Ovary (tissue), 9 donors: ENCODE results near the gene SYT17. TPM values are rescaled to one million over a fixed set of nuclear protein-coding genes. Genes with fewer than 3 reads are reported as not detected.

Experiments
- DNase-seq, 5 donors: peaks; one replicate each; pipeline ENCODE4 v3.0.0-alpha.2; 2019 to 2020
- H3K27ac ChIP-seq, 2 donors: fragments of 200-600 bp; one replicate each; pipeline versions ENCODE4 v1.5.1 to v1.8.0; 2019 to 2022
- H3K27me3 ChIP-seq: fragments of 200-600 bp; one replicate; pipeline ENCODE4 v1.8.0; 2022
- H3K36me3 ChIP-seq: fragments of 200-600 bp; sonication (generic); one replicate; pipeline ENCODE4 v1.5.1; 2019
- H3K4me1 ChIP-seq: one replicate; pipeline ENCODE4 v1.8.1; 2013; ENCODE audit warnings: mild to moderate bottlenecking, moderate library complexity; ENCODE audit not compliant: insufficient read depth
- H3K4me3 ChIP-seq: fragments of 200-600 bp; sonication (generic); one replicate; pipeline ENCODE4 v1.5.1; 2017
- H3K9me3 ChIP-seq, 2 donors: fragments of 200-600 bp in 1 of 2; sonication (generic) in 1 of 2; one replicate each; pipeline versions ENCODE4 v1.5.1 to v1.8.1; 2013 to 2019; ENCODE audit warnings: mild to moderate bottlenecking in 1 of 2, moderate library complexity in 1 of 2
- CTCF ChIP-seq, 3 donors: fragments of 450-650 bp in 2 of 3; fragments of 200-600 bp in 1 of 3; IDR thresholded peaks; one replicate each; pipeline versions ENCODE4 v1.5.1 to v1.8.0; 2016 to 2022; ENCODE audit warnings: antibody characterized with exemption in 3 of 3, mild to moderate bottlenecking in 1 of 3
- EP300 ChIP-seq: sonication (generic); formaldehyde crosslinking; IDR thresholded peaks from one replicate; pipeline ENCODE4 v1.6.1; 2017; ENCODE audit warnings: antibody characterized with exemption
- POLR2A ChIP-seq: fragments of 450-650 bp; IDR thresholded peaks from one replicate; pipeline ENCODE4 v1.6.1; 2017; ENCODE audit warnings: antibody characterized with exemption, mild to moderate bottlenecking, moderate library complexity
- WGBS, 3 donors: extraction: QIAGEN DNeasy Blood & Tissue Kit in 1 of 3; methylation state at CpG; one replicate each; pipeline versions ENCODE4 v1.1.5 to v1.1.7; 2013 to 2017; 5-methylcytosine and 5-hydroxymethylcytosine counted together
- intact Hi-C, 4 donors: fragments of 100-400 bp; cut with DNase I; formaldehyde crosslinking; loops; one replicate each; pipeline versions ENCODE4 v1.11.0 to v1.15.1; 2022 to 2023
- polyA plus RNA-seq, 2 donors: library from polyadenylated mRNA; stranded (reverse); fragments of 200-250 nt in 1 of 2; fragments of 350-450 nt in 1 of 2; fragmentation: Illumina TruSeq in 1 of 2; extraction: RNeasy Lipid Tissue Mini Kit (QIAGEN cat#74804) in 1 of 2; gene quantifications; one replicate each; pipeline ENCODE4 v1.2.3, GENCODE V29; 2013 to 2014
- total RNA-seq, 7 donors: library from RNA; depleted of rRNA in 2 of 7; stranded (reverse); fragments of >200 nt in 2 of 7; fragmentation: NEBNext Ultra II Directional in 3 of 7; extraction: Animal tissue kit (Norgen Biotek cat#: 25700) in 3 of 7; gene quantifications; one replicate each; pipeline versions ENCODE4 v1.1.0 to v1.2.4, GENCODE V29; 2016 to 2023
- donor health status: DM: no; HTN: no; CAD: no; lungs with moderate emphysema.
- donor health status: DM: no; HTN: no; CAD: no.
- donor health status: Bipolar disorder and iron deficiency.
- donor health status: DM: yes; HTN: yes; CAD: no.
- donor health status: DM: no; HTN: no; CAD: no.
- donor health status: DM: yes; HTN: yes; CAD: no.

The SYT17 gene
- total and polyA plus RNA-seq, 9 donors: 0.36 to 1.5 (median 0.82) TPM

- TF ChIP-seq POLR2A: no peak
- TF ChIP-seq EP300: no peak
- no peak for TF ChIP-seq CTCF (IDR thresholded peaks at IDR 0.05)
- H3K27ac ChIP-seq: no peak overlapping the region
- no peaks in the 10 kb centered on the region for H3K27me3 ChIP-seq
- DNase-seq: no peak
- intact Hi-C loops: loop anchor here in 1 of 4 donors (5.0 kb wide), 1 partner anchor 80 kb away; no protein-coding TSS in a partner anchor
- 62 to 78% (median 66%) methylated on average over 12 of the region's 12 CpGs for WGBS, 3 donors
- H3K36me3 ChIP-seq: no peaks in the 10 kb centered on the region
- no peak overlapping the region for H3K4me3 ChIP-seq
- peaks cover 5% of the 10 kb centered on the region for H3K4me1 ChIP-seq
- H3K9me3 ChIP-seq: no peaks in the 10 kb centered on the region
Measured at GRCh38 chr16:19172098-19172780, 4.2 kb downstream of the SYT17 start.

GRCh38 chr16:19173059-19173458 is 5.0 kb downstream of the SYT17 start:
- Histone ChIP-seq H3K36me3 (no peaks in the 10 kb centered on the region), H3K4me3 (no peak overlapping the region), H3K27ac (no peak overlapping the region), H3K9me3 (no peaks in the 10 kb centered on the region), H3K4me1 (no peaks in the 10 kb centered on the region), H3K27me3 (no peaks in the 10 kb centered on the region)
- intact Hi-C loops: loop anchor here in 1 of 4 donors (5.0 kb wide), 1 partner anchor 81 kb away; no protein-coding TSS in a partner anchor
- DNase-seq: no peak
- TF ChIP-seq POLR2A (no peak), EP300 (no peak), CTCF (IDR thresholded peaks at IDR 0.05) (no peak)
- 33 to 54% (median 40%) methylated on average over 8 of the region's 8 CpGs for WGBS, 3 donors

- no peaks in the 10 kb centered on the region for H3K27me3 ChIP-seq
- no peaks in the 10 kb centered on the region for H3K36me3 ChIP-seq
- no peak overlapping the region for H3K27ac ChIP-seq
- H3K4me3 ChIP-seq: no peak overlapping the region
- DNase-seq: no peak
- 71 to 77% (median 74%) methylated on average over 27 of the region's 27 CpGs for WGBS, 3 donors
- no peaks in the 10 kb centered on the region for H3K4me1 ChIP-seq
- TF ChIP-seq EP300 (no peak), POLR2A (no peak), CTCF (IDR thresholded peaks at IDR 0.05) (no peak)
- intact Hi-C loops: loop anchor here in 1 of 4 donors (5.0 kb wide), 1 partner anchor 82 kb away; no protein-coding TSS in a partner anchor
- no peaks in the 10 kb centered on the region for H3K9me3 ChIP-seq
Measured at GRCh38 chr16:19173649-19174383, 5.8 kb downstream of the SYT17 start.

- no peaks in the 10 kb centered on the region for H3K4me1 ChIP-seq
- no peak overlapping the region for H3K27ac ChIP-seq
- TF ChIP-seq POLR2A (no peak), CTCF (IDR thresholded peaks at IDR 0.05) (no peak), EP300 (no peak)
- 89 to 92% (median 92%) methylated on average over 3 of the region's 3 CpGs for WGBS, 3 donors
- DNase-seq: no peak
- intact Hi-C loops: loop anchor here in 1 of 4 donors (5.0 kb wide), 1 partner anchor 82 kb away; no protein-coding TSS in a partner anchor
- no peaks in the 10 kb centered on the region for H3K9me3 ChIP-seq
- H3K4me3 ChIP-seq: no peak overlapping the region
- no peaks in the 10 kb centered on the region for H3K36me3 ChIP-seq
- H3K27me3 ChIP-seq: no peaks in the 10 kb centered on the region
Measured at GRCh38 chr16:19174478-19174877, 6.4 kb downstream of the SYT17 start.
